ENCODE measurements around the gene SORD.
A peak's percentile ranks its signal among the peaks of the same experiment; 100 is the strongest.
"Not testable (repeated sequence)": the region's sequence is repeated elsewhere in the genome, so short reads cannot be mapped to it uniquely, and the experiment has no call there.

Gene SORD

DNA sequence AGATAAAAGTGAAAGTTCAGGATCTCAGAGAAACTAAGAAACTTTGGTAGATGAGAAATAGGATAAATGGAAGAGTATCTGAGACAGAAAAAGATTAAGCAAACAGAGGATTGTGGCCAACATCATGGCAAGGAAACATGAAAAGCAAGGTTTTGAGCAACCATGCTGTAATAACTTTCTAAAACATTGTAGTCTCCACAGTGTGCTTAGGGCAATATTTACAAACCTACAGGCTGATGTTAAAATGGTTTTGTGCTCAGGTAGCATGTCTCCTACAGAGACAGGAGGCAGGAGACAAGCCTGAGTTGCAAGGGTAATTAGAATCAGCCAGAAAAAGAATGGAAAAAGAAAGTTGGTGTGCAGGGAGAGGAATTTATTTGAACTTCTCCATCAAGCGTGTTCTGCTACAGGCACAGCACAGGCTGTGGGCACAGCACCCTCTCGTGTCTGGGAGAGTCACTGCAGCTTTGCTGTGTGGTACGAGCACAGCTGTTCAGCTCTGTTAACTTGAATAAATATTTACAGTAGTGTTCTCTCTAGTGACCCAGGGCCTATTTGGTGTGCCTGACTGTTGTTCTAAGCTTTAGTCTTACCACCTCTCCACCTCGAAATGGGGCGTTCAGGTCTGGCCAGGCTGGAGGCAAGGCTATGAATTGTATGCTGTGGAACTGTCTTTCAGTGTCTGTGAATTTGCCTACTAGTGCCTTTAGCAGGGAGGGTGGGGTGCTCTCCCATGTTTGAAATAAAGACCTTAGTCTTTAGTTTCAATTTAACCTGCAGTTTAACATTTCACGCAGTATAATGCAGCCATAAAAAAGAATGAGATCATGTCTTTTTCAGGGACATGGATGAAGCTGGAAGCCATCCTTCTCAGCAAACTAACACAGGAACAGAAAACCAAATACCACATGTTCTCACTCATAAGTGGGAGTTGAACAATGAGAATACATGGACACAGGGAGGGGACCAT is 14.1 kb downstream of the SORD start:
- H3K27ac Mint-ChIP-seq: not testable (repeated sequence)

GRCh38 chr15:45037936-45038335 is 14.9 kb downstream of the SORD start:
- no peak overlapping the region for H3K4me3 Mint-ChIP-seq
- no peaks in the 10 kb centered on the region for H3K36me3 Mint-ChIP-seq
- peak overlapping the region; percentile 33 for H3K27ac Mint-ChIP-seq
- DNase-seq (ENCODE audit: low spot score in 2 of 2) (no peak), ATAC-seq (no peak)
- no peaks in the 10 kb centered on the region for H3K9me3 Mint-ChIP-seq
- peaks cover 16% of the 10 kb centered on the region for H3K4me1 Mint-ChIP-seq

More for the DNA sequence above, 14.1 kb downstream of the SORD start:
- H3K4me3 Mint-ChIP-seq, H3K9me3 Mint-ChIP-seq, H3K36me3 Mint-ChIP-seq: not testable (repeated sequence)
- ATAC-seq (peak; percentile 90), DNase-seq (ENCODE audit: low spot score in 2 of 2) (peak; percentile 55 to 78)
- peaks cover 16% of the 10 kb centered on the region for H3K4me1 Mint-ChIP-seq

DNA sequence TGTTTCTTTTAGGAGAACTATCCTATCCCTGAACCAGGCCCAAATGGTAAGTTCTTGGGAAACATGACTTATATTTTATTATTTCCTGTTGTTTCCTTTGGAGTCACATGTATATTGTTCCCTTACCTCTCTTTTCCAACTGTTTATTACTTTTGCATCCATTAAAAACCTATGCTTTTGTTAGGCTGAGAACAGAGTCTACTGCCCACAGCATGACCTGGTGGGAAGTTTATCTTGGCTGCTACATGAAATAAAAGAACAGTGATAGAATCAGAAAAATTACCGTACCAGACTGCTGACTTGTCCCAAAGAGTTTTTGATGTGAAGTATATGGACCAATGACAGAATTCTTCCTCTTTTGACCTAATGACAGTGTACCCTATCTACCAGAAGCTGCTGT is 17.4 kb downstream of the SORD start:
- not testable (repeated sequence) for DNase-seq (ENCODE audit: low spot score in 2 of 2); H3K4me3 Mint-ChIP-seq; H3K9me3 Mint-ChIP-seq; H3K36me3 Mint-ChIP-seq; ATAC-seq; H3K27ac Mint-ChIP-seq
- peaks cover 16% of the 10 kb centered on the region for H3K4me1 Mint-ChIP-seq

DNA sequence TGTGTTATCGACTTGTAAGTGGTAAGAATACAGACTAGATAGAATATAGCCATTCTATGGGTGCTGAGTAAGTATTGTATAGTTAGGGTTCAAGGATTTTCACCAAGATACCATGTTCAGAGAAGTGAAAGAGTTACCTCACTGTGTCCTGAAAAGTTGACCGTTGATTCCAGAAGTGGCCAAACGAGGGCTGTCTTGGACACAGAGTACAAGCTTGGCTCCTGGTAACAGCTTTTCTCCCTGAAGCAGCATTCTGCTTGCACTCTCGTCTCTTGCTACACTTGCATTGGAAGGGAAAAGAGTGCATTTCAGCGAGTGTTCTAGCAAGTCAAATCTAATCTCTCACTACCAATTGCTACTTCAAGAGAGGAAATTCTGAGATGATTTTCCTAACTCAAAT is 18.5 kb downstream of the SORD start:
- H3K27ac Mint-ChIP-seq; ATAC-seq; H3K36me3 Mint-ChIP-seq; H3K9me3 Mint-ChIP-seq; DNase-seq (ENCODE audit: low spot score in 2 of 2); H3K4me3 Mint-ChIP-seq: not testable (repeated sequence)
- H3K4me1 Mint-ChIP-seq: peaks cover 11% of the 10 kb centered on the region

GRCh38 chr15:45042859-45043258 is 19.9 kb downstream of the SORD start:
- H3K4me3 Mint-ChIP-seq; H3K27ac Mint-ChIP-seq; H3K4me1 Mint-ChIP-seq; ATAC-seq; DNase-seq (ENCODE audit: low spot score in 2 of 2); H3K9me3 Mint-ChIP-seq: not testable (repeated sequence)
- peaks cover 15% of the 10 kb centered on the region for H3K36me3 Mint-ChIP-seq

DNA sequence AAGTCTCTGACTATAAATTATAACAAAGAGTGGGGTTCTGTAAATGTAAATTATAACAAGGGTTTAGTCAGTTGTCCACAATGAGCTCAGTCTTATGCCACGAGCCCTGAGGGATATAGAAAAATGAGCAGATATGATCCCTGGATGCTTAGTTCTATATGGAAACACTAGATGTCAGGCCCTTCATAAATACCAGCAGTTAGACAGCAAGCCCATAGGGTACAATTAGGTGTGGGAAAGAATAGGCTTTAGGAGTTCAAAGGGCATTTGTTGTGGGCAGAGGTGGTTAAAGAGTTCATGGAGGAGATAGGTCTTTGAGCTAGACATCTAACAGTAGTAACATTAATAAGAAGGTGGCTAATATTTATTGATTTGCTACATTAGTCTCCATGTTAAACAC is 21.3 kb downstream of the SORD start:
- DNase-seq (ENCODE audit: low spot score in 2 of 2); H3K9me3 Mint-ChIP-seq; ATAC-seq; H3K4me3 Mint-ChIP-seq; H3K4me1 Mint-ChIP-seq; H3K27ac Mint-ChIP-seq: not testable (repeated sequence)
- peaks cover 16% of the 10 kb centered on the region for H3K36me3 Mint-ChIP-seq

GRCh38 chr15:45048449-45048793 is 25.4 kb downstream of the SORD start:
- not testable (repeated sequence) for H3K4me1 Mint-ChIP-seq; ATAC-seq; H3K27ac Mint-ChIP-seq; H3K9me3 Mint-ChIP-seq; DNase-seq (ENCODE audit: low spot score in 2 of 2); H3K4me3 Mint-ChIP-seq
- H3K36me3 Mint-ChIP-seq: peaks cover 16% of the 10 kb centered on the region

DNA sequence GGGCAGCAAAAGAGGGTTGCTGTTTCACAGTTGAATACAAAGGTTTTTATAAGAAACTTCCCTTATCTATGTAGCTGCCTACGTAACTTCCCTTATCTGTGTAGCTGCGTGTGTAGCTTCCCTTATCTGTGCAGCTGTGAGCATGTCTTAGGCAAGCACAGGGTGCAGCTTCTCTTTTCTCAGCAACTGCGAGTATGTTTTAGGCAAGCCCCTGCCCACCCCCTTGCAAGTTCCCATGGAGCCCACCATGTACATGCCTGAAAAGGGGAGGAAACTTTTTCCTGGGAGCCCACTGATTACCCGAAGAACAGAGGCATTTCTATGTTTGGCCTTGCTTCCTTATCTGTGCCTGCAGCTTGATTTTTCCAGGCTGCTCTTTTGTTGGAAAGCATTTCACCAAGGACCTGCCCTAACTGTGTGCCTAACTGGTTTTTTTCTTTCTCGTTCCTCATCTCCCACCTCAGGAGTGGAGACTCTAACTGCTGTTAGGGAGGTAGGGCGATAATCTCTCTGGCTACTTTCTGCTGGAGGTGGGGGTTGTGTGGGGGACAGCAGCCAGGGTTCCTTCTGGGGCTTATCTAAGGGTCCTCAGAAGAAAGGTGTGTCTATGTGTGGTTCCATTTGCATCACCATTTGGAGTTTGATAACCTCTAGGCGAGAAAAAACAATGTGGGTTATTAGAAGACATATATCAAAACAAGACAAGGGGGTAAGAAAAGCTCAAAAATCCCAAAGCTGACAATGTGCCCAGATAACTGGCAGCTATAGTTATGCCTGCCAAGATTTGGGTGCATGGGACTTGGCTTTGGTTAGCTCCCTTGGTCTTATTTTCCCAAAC is 26.0 kb downstream of the SORD start:
- H3K36me3 Mint-ChIP-seq: peaks cover 16% of the 10 kb centered on the region
- no peak overlapping the region for H3K4me3 Mint-ChIP-seq
- DNase-seq (ENCODE audit: low spot score in 2 of 2) (no peak), ATAC-seq (no peak)
- H3K27ac Mint-ChIP-seq: no peak overlapping the region
- no peaks in the 10 kb centered on the region for H3K4me1 Mint-ChIP-seq
- no peaks in the 10 kb centered on the region for H3K9me3 Mint-ChIP-seq

DNA sequence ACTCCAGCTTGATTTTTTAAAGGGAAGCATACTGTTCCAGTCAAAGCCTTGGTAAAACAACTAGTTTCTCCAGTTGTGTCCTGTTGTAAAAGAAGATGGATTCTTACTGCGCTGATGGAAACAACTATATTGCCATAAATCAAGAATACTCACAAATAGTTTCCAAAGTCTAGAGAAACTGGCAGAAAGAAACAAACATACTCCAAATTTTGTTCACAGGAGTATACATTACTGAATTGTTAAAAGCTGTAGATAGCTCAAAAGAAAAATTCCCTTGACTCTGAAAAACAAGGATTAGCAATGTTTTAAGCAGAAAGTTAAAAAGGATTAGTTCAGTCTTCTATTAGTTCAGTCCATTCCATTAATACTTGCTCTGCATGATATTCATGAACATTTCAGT is 27.6 kb downstream of the SORD start:
- no peaks in the 10 kb centered on the region for H3K9me3 Mint-ChIP-seq
- ATAC-seq: no peak
- H3K36me3 Mint-ChIP-seq: peaks cover 6% of the 10 kb centered on the region
- no peaks in the 10 kb centered on the region for H3K4me1 Mint-ChIP-seq
- no peak overlapping the region for H3K27ac Mint-ChIP-seq
- DNase-seq (ENCODE audit: low spot score in 2 of 2): no peak
- no peak overlapping the region for H3K4me3 Mint-ChIP-seq

- not testable (repeated sequence) for H3K36me3 Mint-ChIP-seq; H3K9me3 Mint-ChIP-seq; H3K4me3 Mint-ChIP-seq; H3K27ac Mint-ChIP-seq; H3K4me1 Mint-ChIP-seq; ATAC-seq; DNase-seq (ENCODE audit: low spot score in 2 of 2)
Observed at GRCh38 chr15:45052676-45053075, 29.7 kb downstream of the SORD start.

DNA sequence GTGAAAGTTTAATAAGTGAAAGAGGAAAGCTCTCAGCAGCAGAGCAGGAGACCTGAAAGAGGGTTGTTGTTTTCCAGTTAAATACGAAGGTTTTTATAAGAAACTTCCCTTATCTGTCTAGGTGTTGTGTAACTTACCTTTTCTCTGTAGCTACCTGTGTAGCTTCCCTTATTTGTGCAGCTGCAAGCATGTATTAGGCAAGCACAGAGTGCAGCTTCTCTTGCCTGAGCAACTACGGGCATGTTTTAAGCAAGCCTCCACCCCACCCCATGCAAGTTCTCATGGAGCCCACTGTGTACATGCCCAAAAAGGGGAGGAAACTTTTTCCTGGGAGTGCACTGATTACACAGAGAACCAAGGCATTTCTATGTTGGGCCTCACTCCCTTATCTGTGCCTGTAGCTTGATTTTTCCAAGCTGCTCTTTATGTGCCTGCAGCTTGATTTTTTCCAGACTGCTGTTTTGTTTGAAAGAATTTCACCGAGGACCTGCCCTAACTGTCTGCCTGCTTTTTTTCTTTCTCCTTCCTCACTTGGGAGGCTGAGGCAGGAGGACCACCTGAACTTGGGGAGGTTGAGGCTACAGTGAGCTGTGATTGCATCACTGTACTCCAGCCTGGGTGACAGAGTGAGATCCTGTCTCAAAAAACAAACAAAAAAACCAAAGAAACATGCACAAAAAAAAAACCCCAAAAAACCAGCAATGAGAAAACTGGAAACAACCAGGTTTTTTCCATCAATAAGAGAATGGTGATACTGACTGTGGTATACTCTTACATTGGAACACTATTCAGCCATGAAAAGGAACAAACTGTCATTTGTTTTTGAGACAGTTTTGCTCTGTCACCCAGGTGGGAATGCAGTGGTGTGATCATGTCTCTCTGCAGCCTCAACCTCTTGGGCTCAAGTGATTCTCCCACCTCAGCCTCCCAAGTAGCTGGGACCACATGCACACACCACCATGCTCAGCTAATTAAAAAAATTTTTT is 36.0 kb downstream of the SORD start:
- not testable (repeated sequence) for H3K36me3 Mint-ChIP-seq; ATAC-seq; H3K9me3 Mint-ChIP-seq; DNase-seq (ENCODE audit: low spot score in 2 of 2); H3K27ac Mint-ChIP-seq; H3K4me1 Mint-ChIP-seq; H3K4me3 Mint-ChIP-seq

DNA sequence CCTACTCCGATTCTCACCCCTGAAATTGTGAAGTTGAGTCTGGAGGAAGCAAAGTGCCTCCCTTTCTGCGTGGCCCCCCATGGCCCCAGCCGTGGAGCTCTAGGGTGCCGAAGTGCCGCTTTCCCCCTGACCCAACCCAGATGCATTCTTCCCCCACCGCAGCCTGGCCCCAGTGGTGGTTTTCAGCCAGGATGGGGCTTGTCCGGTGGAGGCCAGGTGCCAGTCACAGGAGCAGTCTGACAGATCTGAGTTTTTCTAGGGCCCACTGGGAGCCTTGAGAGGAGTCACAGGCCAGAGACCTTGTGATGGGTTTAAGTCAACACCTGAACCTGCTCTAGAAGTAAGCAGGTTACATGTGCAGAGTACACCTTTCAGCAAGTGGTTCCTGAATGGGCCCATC is 39.3 kb downstream of the SORD start:
- H3K9me3 Mint-ChIP-seq; ATAC-seq; DNase-seq (ENCODE audit: low spot score in 2 of 2); H3K4me3 Mint-ChIP-seq; H3K27ac Mint-ChIP-seq; H3K4me1 Mint-ChIP-seq: not testable (repeated sequence)
- peaks cover 19% of the 10 kb centered on the region for H3K36me3 Mint-ChIP-seq

DNA sequence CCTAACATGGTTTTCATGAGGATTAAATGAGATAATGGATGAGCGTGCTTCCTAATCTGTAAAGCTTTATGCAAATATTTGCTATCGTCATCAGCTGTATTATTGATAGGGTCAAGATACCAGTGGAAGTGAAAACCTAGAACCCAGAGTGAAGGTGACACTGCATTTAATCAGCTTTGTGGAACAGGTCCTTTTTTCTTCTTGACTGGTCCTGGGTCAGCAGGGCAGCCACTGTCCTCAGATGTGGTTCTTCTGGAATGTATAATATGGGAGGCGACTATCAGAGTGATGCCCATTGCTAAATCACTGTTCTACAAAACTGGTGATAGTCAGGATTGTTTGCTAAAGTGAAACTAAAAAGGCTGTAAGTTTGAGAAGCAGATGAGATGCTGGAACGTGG is 41.4 kb downstream of the SORD start:
- DNase-seq (ENCODE audit: low spot score in 2 of 2) (no peak), ATAC-seq (no peak)
- no peak overlapping the region for H3K4me3 Mint-ChIP-seq

GRCh38 chr15:45069942-45070360 is 47.0 kb downstream of the SORD start:
- not testable (repeated sequence) for H3K9me3 Mint-ChIP-seq; H3K4me1 Mint-ChIP-seq; H3K4me3 Mint-ChIP-seq; H3K27ac Mint-ChIP-seq; DNase-seq (ENCODE audit: low spot score in 2 of 2)
- peak; percentile 8 for ATAC-seq
- H3K36me3 Mint-ChIP-seq: peaks cover 24% of the 10 kb centered on the region

More for the DNA sequence above, 41.4 kb downstream of the SORD start:
- H3K4me1 Mint-ChIP-seq: peaks cover 7% of the 10 kb centered on the region
- no peak overlapping the region for H3K27ac Mint-ChIP-seq
- peaks cover 31% of the 10 kb centered on the region for H3K36me3 Mint-ChIP-seq
- H3K9me3 Mint-ChIP-seq: no peaks in the 10 kb centered on the region

DNA sequence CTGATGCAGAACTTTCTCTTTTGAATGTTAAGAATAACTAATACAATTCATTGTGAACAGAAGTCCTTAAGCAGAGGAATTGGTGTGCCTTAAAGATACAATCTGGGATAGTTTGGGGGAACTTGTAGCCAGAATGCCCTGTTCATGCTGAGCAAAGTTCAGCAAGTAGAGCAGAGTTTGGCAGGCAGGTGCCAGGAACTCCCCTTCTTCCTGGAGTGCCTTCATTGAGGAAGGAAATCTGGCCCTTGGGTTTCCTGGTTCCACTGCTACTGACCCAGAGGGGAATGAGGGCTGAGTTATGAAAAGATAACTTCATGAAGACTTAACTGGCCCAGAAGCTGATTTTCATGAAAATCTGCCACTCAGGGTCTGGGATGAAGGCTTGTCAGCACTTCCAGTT is 50.6 kb downstream of the SORD start:
- not testable (repeated sequence) for DNase-seq (ENCODE audit: low spot score in 2 of 2); H3K27ac Mint-ChIP-seq; H3K4me3 Mint-ChIP-seq; H3K36me3 Mint-ChIP-seq; H3K9me3 Mint-ChIP-seq; ATAC-seq; H3K4me1 Mint-ChIP-seq
